NCI-H460 (cell line): Measurements from ENCODE around the gene KBTBD7. TPM values are rescaled to one million over a fixed set of nuclear protein-coding genes. Genes with fewer than 3 reads are reported as not detected.

Source experiments
- DNase-seq: peaks from one replicate; pipeline ENCODE4 v3.0.0-alpha.2; 2016; ENCODE audit warnings: low read depth; ENCODE audit errors: extremely low read depth
- total RNA-seq: library from RNA; depleted of rRNA; stranded (reverse); fragments of >200 nt; shearing (Covaris generic); gene quantifications from 2 replicates; pipeline ENCODE4 v1.2.3, GENCODE V29; 2014; rRNA removed

Gene KBTBD7
- total RNA-seq, 1 experiment from 2014 or later, result 4.9 TPM

DNA sequence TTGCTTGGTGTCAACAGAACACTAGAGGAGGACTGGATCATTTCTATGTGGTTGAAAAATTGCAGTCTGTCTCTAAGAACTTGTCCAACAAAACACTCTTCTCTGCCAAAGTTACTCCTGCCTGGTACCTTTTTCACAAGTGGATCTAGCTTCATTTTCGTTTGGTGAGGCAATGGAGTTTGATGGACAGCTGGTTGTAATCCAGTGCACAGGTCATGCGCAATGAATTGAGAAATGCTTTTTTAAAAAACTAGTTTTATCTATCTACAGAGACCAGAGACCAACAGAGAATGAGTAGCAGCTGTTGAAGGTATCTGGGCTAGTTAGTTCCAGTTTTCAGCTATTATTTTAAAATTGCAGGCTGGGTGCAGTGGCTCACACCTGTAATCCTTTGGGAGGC lies 49.8 kb downstream of the KBTBD7 start:
- no peak for DNase-seq

Other genes with a start within 250 kb of the KBTBD7 start
- gene ELF1, start 175.3 kb downstream of the KBTBD7 start, total RNA-seq, result 21.2 and 23.8 TPM in 2 replicates
- 7.3 and 9.1 TPM in 2 replicates for gene WBP4, start 133.1 kb downstream of the KBTBD7 start, total RNA-seq
- gene KBTBD6, start 61.8 kb downstream of the KBTBD7 start, total RNA-seq, result 8.1 and 9.6 TPM in 2 replicates
- gene MTRF1, start 69.0 kb upstream of the KBTBD7 start, total RNA-seq, result 11.5 and 18.2 TPM in 2 replicates
- 7.2 and 7.5 TPM in 2 replicates for gene NAA16, start 116.7 kb upstream of the KBTBD7 start, total RNA-seq